Panc1 (cell line): Measurements from ENCODE around the gene DLGAP5.

ENCODE experiments used
- CTCF ChIP-seq: fragments of 450-650 bp; IDR thresholded peaks from 2 replicates; pipeline ENCODE4 v1.5.1; 2017; ENCODE audit warnings: mild to moderate bottlenecking
- POLR2AphosphoS5 ChIP-seq: IDR thresholded peaks from 2 replicates; pipeline ENCODE4 v1.6.1; 2012; ENCODE audit warnings: mild to moderate bottlenecking, low read depth, low read length, moderate library complexity
- SIN3A ChIP-seq: IDR thresholded peaks from 2 replicates; pipeline ENCODE4 v1.6.1; 2012; ENCODE audit warnings: low read depth, mild to moderate bottlenecking, low read length, moderate library complexity, borderline replicate concordance; ENCODE audit not compliant: insufficient read depth
- TF ChIP-seq, protein P1 (sequence below), 2 experiments: IDR thresholded peaks; 2 replicates each; pipeline ENCODE4 v1.6.1; 2011 to 2012; ENCODE audit warnings: low read depth in 2 of 2, control low read depth in 1 of 2, low read length in 1 of 2, mild to moderate bottlenecking in 1 of 2, moderate library complexity in 1 of 2; ENCODE audit not compliant: insufficient read depth in 1 of 2

DNA sequence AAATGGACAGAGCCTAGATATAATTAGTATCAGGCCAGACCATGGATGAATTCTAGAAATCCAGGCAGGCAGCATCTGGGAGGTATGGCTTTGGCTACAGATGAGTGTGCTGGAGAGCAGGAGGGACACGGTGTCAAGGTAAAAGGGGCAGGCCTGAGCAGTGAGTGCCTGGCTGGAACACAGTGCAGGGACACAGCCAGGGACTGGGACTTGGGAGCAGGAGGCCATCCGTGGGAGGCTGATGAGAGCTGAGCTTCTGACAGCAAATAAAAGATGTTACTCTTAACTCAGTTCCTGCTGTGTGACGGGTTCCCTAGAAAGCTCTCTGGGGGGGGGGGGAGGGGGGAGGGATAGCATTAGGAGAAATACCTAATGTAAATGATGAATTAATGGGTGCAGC is 75.9 kb downstream of the DLGAP5 start:
- TF ChIP-seq POLR2AphosphoS5 (no peak), CTCF (no peak), SIN3A (no peak)
- TF ChIP-seq, protein P1, sequence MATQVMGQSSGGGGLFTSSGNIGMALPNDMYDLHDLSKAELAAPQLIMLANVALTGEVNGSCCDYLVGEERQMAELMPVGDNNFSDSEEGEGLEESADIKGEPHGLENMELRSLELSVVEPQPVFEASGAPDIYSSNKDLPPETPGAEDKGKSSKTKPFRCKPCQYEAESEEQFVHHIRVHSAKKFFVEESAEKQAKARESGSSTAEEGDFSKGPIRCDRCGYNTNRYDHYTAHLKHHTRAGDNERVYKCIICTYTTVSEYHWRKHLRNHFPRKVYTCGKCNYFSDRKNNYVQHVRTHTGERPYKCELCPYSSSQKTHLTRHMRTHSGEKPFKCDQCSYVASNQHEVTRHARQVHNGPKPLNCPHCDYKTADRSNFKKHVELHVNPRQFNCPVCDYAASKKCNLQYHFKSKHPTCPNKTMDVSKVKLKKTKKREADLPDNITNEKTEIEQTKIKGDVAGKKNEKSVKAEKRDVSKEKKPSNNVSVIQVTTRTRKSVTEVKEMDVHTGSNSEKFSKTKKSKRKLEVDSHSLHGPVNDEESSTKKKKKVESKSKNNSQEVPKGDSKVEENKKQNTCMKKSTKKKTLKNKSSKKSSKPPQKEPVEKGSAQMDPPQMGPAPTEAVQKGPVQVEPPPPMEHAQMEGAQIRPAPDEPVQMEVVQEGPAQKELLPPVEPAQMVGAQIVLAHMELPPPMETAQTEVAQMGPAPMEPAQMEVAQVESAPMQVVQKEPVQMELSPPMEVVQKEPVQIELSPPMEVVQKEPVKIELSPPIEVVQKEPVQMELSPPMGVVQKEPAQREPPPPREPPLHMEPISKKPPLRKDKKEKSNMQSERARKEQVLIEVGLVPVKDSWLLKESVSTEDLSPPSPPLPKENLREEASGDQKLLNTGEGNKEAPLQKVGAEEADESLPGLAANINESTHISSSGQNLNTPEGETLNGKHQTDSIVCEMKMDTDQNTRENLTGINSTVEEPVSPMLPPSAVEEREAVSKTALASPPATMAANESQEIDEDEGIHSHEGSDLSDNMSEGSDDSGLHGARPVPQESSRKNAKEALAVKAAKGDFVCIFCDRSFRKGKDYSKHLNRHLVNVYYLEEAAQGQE (IDR thresholded peaks at IDR 0.05; ENCODE audit: insufficient read depth in 1 of 2, low read depth in 2 of 2, low read length in 1 of 2), result no peak
